HEK293 (cell line): ENCODE results near the gene SH3YL1.

Experiments used
- BCL11A ChIP-seq: fragments of 450-650 bp; formaldehyde crosslinking; IDR thresholded peaks from 2 replicates; pipeline ENCODE4 v1.5.1; 2016; ENCODE audit warnings: low read depth, missing biosample characterization, missing genetic modification characterization
- ZNF274 ChIP-seq, 2 experiments: fragments of 200-500 bp in 1 of 2; fragments of 450-650 bp in 1 of 2; sonication (Bioruptor generic) in 1 of 2; formaldehyde crosslinking in 1 of 2; IDR thresholded peaks; 2 replicates each; pipeline versions ENCODE4 v1.5.1 to v1.6.1; 2014 to 2016; ENCODE audit warnings: borderline replicate concordance in 1 of 2, inconsistent platforms in 1 of 2, low read length in 1 of 2, missing biosample characterization in 1 of 2, missing genetic modification characterization in 1 of 2
- ZNF514 ChIP-seq: fragments of 450-650 bp; formaldehyde crosslinking; IDR thresholded peaks from 2 replicates; pipeline ENCODE4 v1.5.1; 2016; ENCODE audit warnings: missing biosample characterization, missing genetic modification characterization
- ZNF747 ChIP-seq: fragments of 450-650 bp; formaldehyde crosslinking; IDR thresholded peaks from 2 replicates; pipeline ENCODE4 v1.5.1; 2016; ENCODE audit warnings: missing biosample characterization, missing genetic modification characterization
- ZNF792 ChIP-seq: fragments of 450-650 bp; formaldehyde crosslinking; IDR thresholded peaks from 2 replicates; pipeline ENCODE4 v1.5.1; 2016; ENCODE audit warnings: missing biosample characterization, missing genetic modification characterization
- ZSCAN30 ChIP-seq: fragments of 450-650 bp; IDR thresholded peaks from 2 replicates; pipeline ENCODE4 v1.5.1; 2018; ENCODE audit warnings: missing biosample characterization, mild to moderate bottlenecking, missing genetic modification characterization, moderate library complexity
- TF ChIP-seq, protein P1 (sequence below): fragments of 450-650 bp; formaldehyde crosslinking; IDR thresholded peaks from 2 replicates; pipeline ENCODE4 v1.5.1; 2016; ENCODE audit warnings: missing biosample characterization, missing genetic modification characterization
- TF ChIP-seq, protein P2 (sequence below): fragments of 450-650 bp; formaldehyde crosslinking; IDR thresholded peaks from 2 replicates; pipeline ENCODE4 v1.5.1; 2016; ENCODE audit warnings: missing biosample characterization, missing genetic modification characterization

DNA sequence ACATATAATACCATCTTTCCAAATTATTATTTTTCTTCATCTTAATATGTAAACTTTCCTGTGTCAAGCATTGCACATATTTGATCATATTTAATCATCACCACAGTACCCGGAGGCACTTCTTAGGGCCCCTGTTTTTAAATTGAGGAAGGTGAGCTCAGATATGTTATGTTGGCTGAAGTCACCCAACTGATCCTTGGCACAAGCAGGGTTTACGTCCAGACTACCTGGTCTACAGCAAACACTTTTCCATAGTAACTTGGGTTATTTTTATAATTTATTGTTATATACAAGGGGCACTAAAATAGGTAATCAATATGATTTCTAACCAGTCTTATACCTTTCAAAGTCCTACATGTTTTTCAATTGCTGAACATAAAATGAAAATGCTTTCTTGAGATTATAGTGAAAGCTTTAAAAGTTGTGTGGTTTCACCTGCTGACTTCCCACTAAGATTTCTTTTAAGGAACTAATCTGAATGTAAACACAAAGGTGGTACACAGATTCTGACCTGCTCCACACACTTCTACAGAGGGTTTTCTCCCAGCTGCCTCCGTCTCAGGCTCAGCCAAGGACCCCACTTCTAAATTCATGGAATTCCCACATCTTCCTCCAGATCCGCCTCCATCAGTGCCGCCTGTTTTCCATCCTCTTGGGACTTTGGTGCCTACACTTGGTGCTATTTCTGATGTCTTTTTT is 52.2 kb downstream of the SH3YL1 start:
- TF ChIP-seq ZNF514 (tag by site-specific recombination): no peak
- TF ChIP-seq ZSCAN30 (tag by site-specific recombination): no peak
- TF ChIP-seq, protein P1, sequence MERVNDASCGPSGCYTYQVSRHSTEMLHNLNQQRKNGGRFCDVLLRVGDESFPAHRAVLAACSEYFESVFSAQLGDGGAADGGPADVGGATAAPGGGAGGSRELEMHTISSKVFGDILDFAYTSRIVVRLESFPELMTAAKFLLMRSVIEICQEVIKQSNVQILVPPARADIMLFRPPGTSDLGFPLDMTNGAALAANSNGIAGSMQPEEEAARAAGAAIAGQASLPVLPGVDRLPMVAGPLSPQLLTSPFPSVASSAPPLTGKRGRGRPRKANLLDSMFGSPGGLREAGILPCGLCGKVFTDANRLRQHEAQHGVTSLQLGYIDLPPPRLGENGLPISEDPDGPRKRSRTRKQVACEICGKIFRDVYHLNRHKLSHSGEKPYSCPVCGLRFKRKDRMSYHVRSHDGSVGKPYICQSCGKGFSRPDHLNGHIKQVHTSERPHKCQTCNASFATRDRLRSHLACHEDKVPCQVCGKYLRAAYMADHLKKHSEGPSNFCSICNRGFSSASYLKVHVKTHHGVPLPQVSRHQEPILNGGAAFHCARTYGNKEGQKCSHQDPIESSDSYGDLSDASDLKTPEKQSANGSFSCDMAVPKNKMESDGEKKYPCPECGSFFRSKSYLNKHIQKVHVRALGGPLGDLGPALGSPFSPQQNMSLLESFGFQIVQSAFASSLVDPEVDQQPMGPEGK (tag by site-specific recombination): no peak
- TF ChIP-seq, protein P2, sequence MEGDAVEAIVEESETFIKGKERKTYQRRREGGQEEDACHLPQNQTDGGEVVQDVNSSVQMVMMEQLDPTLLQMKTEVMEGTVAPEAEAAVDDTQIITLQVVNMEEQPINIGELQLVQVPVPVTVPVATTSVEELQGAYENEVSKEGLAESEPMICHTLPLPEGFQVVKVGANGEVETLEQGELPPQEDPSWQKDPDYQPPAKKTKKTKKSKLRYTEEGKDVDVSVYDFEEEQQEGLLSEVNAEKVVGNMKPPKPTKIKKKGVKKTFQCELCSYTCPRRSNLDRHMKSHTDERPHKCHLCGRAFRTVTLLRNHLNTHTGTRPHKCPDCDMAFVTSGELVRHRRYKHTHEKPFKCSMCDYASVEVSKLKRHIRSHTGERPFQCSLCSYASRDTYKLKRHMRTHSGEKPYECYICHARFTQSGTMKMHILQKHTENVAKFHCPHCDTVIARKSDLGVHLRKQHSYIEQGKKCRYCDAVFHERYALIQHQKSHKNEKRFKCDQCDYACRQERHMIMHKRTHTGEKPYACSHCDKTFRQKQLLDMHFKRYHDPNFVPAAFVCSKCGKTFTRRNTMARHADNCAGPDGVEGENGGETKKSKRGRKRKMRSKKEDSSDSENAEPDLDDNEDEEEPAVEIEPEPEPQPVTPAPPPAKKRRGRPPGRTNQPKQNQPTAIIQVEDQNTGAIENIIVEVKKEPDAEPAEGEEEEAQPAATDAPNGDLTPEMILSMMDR (tag by site-specific recombination): no peak
- no peak for TF ChIP-seq ZNF274 (IDR thresholded peaks at IDR 0.05; ENCODE audit: low read length)
- no peak for TF ChIP-seq ZNF274 (tag by site-specific recombination; IDR thresholded peaks at IDR 0.05; ENCODE audit: borderline replicate concordance)
- no peak for TF ChIP-seq ZNF747 (tag by site-specific recombination)
- TF ChIP-seq ZNF792 (tag by site-specific recombination): no peak
- TF ChIP-seq BCL11A (tag by site-specific recombination): no peak
